Stimulated activated CD4-positive, alpha-beta T cell treated with anti-CD3 and anti-CD28 coated beads, Interleukin-12 subunit alpha, Interleukin-12 subunit beta, amount 100 ng/mL, for 24 hours (primary cell): ENCODE measurements around the gene PARD6A.
A peak's percentile ranks its signal among the peaks of the same experiment; 100 is the strongest.

Experiments
- DNase-seq, 2 experiments: peaks; one replicate each; pipeline ENCODE4 v3.0.0-alpha.2; 2020; ENCODE audit warnings: low read depth in 2 of 2

PARD6A gene

GRCh38 chr16:67653789-67654402 is 6.9 kb upstream of the PARD6A start:
- no peak for DNase-seq

GRCh38 chr16:67654403-67654911 is 6.3 kb upstream of the PARD6A start:
- DNase-seq: no peak

- no peak for DNase-seq
Observed at GRCh38 chr16:67655363-67655762, 5.4 kb upstream of the PARD6A start.

GRCh38 chr16:67656344-67657016 is 4.3 kb upstream of the PARD6A start:
- no peak for DNase-seq

GRCh38 chr16:67657017-67657608 is 3.6 kb upstream of the PARD6A start:
- DNase-seq: no peak

- no peak for DNase-seq
Observed at GRCh38 chr16:67657751-67658518, 2.8 kb upstream of the PARD6A start.

GRCh38 chr16:67658849-67659674 is 1.7 kb upstream of the PARD6A start:
- DNase-seq: no peak

- peak; percentile 83 to 89 for DNase-seq
Observed at GRCh38 chr16:67659675-67660563, 841 bp upstream of the PARD6A start, which contains the start of gene ACD. Gene ACD (minus strand): TSS chr16:67660260. CDS start chr16:67660220, 40 bp downstream.

- DNase-seq: no peak
Observed at GRCh38 chr16:67661101-67661761, 471 bp downstream of the PARD6A start.

GRCh38 chr16:67661886-67662652 is 1.3 kb downstream of the PARD6A start:
- DNase-seq: no peak

GRCh38 chr16:67662653-67663010 is 1.9 kb downstream of the PARD6A start:
- DNase-seq: no peak

- peak in 1 of 2 experiments; percentile 37 for DNase-seq
Observed at GRCh38 chr16:67663151-67663876, 2.6 kb downstream of the PARD6A start.

GRCh38 chr16:67663877-67664222 is 3.1 kb downstream of the PARD6A start:
- no peak for DNase-seq

GRCh38 chr16:67664258-67664657 is 3.5 kb downstream of the PARD6A start:
- DNase-seq: no peak

GRCh38 chr16:67664871-67665270 is 4.1 kb downstream of the PARD6A start:
- DNase-seq: no peak

GRCh38 chr16:67665598-67665997 is 4.8 kb downstream of the PARD6A start:
- no peak for DNase-seq

GRCh38 chr16:67666032-67666551 is 5.3 kb downstream of the PARD6A start:
- no peak for DNase-seq
